ENCODE data around the gene ATP2A3. TPM values are rescaled to one million over a fixed set of nuclear protein-coding genes. Genes with fewer than 3 reads are reported as not detected.
A peak's percentile ranks its signal among the peaks of the same experiment; 100 is the strongest.

The ATP2A3 gene
- total and polyA plus RNA-seq, 4 donors = 16.6 to 64.6 (median 25.5) TPM

DNA sequence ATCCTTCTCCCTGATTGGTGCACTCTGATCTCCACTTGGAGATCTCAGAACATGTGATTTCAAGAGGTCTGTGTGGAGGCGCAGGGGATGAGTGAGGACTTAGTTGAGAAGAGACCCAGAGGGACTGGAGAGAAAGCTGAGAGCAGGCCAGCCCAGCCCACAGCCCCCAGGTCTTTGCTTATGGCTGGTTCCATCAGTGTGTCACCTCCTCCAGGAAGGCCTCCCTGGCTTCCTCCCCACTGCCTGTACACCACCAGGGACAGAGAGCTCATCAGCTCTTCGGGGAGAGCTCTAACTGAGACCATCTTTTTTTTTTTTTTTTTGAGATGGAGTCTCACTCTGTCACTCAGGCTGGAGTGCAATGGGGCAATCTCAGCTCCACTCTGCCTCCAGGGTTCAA is 51.4 kb downstream of the ATP2A3 start:
- DNase-seq = no peak
- TF ChIP-seq, protein P1, sequence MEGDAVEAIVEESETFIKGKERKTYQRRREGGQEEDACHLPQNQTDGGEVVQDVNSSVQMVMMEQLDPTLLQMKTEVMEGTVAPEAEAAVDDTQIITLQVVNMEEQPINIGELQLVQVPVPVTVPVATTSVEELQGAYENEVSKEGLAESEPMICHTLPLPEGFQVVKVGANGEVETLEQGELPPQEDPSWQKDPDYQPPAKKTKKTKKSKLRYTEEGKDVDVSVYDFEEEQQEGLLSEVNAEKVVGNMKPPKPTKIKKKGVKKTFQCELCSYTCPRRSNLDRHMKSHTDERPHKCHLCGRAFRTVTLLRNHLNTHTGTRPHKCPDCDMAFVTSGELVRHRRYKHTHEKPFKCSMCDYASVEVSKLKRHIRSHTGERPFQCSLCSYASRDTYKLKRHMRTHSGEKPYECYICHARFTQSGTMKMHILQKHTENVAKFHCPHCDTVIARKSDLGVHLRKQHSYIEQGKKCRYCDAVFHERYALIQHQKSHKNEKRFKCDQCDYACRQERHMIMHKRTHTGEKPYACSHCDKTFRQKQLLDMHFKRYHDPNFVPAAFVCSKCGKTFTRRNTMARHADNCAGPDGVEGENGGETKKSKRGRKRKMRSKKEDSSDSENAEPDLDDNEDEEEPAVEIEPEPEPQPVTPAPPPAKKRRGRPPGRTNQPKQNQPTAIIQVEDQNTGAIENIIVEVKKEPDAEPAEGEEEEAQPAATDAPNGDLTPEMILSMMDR (IDR thresholded peaks at IDR 0.05; ENCODE audit: control extremely low read depth, extremely low read depth) = no peak
- Histone ChIP-seq H3K9me3 (ENCODE audit: control insufficient read depth in 4 of 4, insufficient read depth in 3 of 4, low read length in 3 of 4) (no peaks in the 10 kb centered on the region), H3K36me3 (ENCODE audit: control insufficient read depth in 4 of 4, insufficient read depth in 4 of 4, low read length in 4 of 4) (no peaks in the 10 kb centered on the region), H3K9ac (ENCODE audit: insufficient read depth in 1 of 2, low read length in 2 of 2) (no peak overlapping the region), H3K4me3 (no peak overlapping the region), H3K27me3 (ENCODE audit: control insufficient read depth in 3 of 3, insufficient read depth in 3 of 3, low read length in 2 of 3) (no peaks in the 10 kb centered on the region), H3K27ac (ENCODE audit: low read depth in 1 of 2, low read length in 1 of 2) (no peak overlapping the region), H3K4me1 (ENCODE audit: control insufficient read depth in 5 of 5, insufficient read depth in 5 of 5, low read length in 5 of 5) (peaks cover 0 to 33% (median 16%) of the 10 kb centered on the region in 5 donors)
- ATAC-seq (ENCODE audit: insufficient read depth, low FRiP score) = no peak
- 85 to 93% methylated on average over 2 of the region's 2 CpGs for WGBS, 2 donors

DNA sequence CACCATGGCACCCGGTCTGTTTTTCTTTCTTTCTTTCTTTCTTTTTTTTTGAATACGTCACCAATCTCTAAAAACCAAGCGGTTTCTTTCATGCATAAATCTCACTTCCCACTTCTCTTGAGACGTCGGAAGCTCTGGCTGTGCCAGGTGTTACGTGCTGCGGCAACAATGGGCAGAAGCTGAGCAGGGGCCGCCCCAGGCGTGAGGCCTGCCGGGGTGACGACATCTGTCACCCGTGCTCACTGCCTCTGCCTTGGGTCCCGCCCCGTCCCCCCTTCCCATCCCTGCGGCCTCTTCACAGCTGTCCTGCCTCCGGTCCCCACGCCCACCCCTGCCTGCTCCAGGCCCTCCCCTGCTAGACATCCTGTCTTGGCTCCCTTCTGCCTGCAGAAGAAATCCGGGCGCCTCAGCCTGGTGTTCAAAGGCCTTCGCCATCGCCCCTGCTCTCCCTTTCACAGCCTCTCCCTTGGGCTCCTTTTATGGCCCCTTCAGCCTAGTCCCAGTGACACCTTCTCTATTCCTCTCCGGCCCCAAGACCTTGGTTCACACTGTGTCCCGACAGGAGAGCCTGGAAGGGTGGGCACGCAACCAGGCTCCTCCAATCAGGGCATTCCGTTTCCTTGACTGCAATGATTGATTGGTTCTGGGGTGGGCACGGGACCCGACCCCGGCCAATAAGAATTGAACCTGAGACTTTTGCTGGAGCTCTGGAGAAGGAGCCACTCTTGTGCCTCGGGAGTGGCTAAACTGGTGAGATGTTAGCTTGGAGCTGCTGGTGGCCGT is 52.8 kb downstream of the ATP2A3 start:
- Histone ChIP-seq H3K27ac (ENCODE audit: low read depth in 1 of 2, low read length in 1 of 2) (no peak overlapping the region), H3K9me3 (ENCODE audit: control insufficient read depth in 4 of 4, insufficient read depth in 3 of 4, low read length in 3 of 4) (no peaks in the 10 kb centered on the region), H3K36me3 (ENCODE audit: control insufficient read depth in 4 of 4, insufficient read depth in 4 of 4, low read length in 4 of 4) (no peaks in the 10 kb centered on the region), H3K4me1 (ENCODE audit: control insufficient read depth in 5 of 5, insufficient read depth in 5 of 5, low read length in 5 of 5) (peaks cover 0 to 21% (median 8%) of the 10 kb centered on the region in 5 donors), H3K27me3 (ENCODE audit: control insufficient read depth in 3 of 3, insufficient read depth in 3 of 3, low read length in 2 of 3) (no peaks in the 10 kb centered on the region), H3K9ac (ENCODE audit: insufficient read depth in 1 of 2, low read length in 2 of 2) (no peak overlapping the region), H3K4me3 (no peak overlapping the region)
- ATAC-seq (ENCODE audit: insufficient read depth, low FRiP score) (no peak), DNase-seq (peak; percentile 70 to 87 (median 84))
- 38 to 51% methylated on average over 30 of the region's 30 CpGs for WGBS, 2 donors
- TF ChIP-seq, protein P1 (IDR thresholded peaks at IDR 0.05; ENCODE audit: control extremely low read depth, extremely low read depth) = no peak

DNA sequence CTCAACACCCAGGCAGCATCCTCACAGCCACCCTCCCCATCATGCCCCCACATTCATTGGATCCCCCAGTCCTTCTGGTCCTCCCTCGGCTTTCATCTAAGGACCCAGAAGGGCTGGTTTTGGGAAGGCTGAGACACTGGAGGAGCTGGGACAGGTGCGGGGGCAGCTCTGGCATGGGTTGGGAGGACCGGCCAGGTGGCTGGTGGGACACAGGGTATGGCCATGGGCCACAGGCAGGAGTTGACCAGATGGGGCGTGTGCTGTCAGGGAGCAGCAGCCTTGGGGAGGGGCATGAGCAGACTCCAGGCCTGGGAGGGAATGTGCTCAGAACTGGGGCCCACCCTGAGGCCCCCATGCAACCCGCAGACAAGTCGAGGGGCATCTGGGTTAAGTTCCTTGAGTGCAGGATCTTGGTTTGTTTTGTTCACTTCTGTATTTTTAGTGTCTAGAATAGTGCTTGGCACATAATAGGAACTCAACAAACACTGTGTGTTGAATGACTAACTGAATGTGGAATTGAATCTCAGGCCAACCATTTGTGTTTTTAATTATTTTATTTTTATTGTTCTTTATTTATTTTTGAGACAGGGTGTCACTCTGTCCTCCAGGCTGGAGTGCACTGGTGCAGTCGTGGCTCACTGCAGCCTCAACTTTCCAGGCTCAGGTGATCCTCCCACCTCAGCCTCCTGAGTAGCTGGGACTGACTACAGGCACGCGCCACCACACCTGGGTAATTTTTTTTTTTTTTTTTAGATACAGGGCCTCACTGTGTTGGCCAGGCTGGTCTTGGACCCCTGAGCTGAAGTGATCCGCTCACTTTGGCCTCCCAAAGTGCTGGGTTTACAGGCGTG is 53.6 kb downstream of the ATP2A3 start:
- TF ChIP-seq, protein P1 (IDR thresholded peaks at IDR 0.05; ENCODE audit: control extremely low read depth, extremely low read depth) = no peak
- H3K27ac ChIP-seq (ENCODE audit: low read depth in 1 of 2, low read length in 1 of 2) = no peak overlapping the region
- no peaks in the 10 kb centered on the region for H3K27me3 ChIP-seq (ENCODE audit: control insufficient read depth in 3 of 3, insufficient read depth in 3 of 3, low read length in 2 of 3)
- DNase-seq = no peak
- H3K9me3 ChIP-seq (ENCODE audit: control insufficient read depth in 4 of 4, insufficient read depth in 3 of 4, low read length in 3 of 4) = no peaks in the 10 kb centered on the region
- 79 to 89% methylated on average over 11 of the region's 11 CpGs for WGBS, 2 donors
- no peak overlapping the region for H3K4me3 ChIP-seq
- no peak overlapping the region for H3K9ac ChIP-seq (ENCODE audit: insufficient read depth in 1 of 2, low read length in 2 of 2)
- no peaks in the 10 kb centered on the region for H3K36me3 ChIP-seq (ENCODE audit: control insufficient read depth in 4 of 4, insufficient read depth in 4 of 4, low read length in 4 of 4)
- no peak for ATAC-seq (ENCODE audit: insufficient read depth, low FRiP score)
- peaks cover 0 to 13% (median 0%) of the 10 kb centered on the region in 5 donors for H3K4me1 ChIP-seq (ENCODE audit: control insufficient read depth in 5 of 5, insufficient read depth in 5 of 5, low read length in 5 of 5)

All from lung (tissue), 12 donors.